22Rv1 (cell line): ENCODE results near the gene NCKAP5.

ENCODE experiments used
- H3K27ac ChIP-seq: fragments of 450-650 bp; 2 replicates; pipeline ENCODE4 v1.5.1; 2017
- ZFX ChIP-seq: fragments of 450-650 bp; IDR thresholded peaks from 2 replicates; pipeline ENCODE4 v1.6.1; 2017; ENCODE audit warnings: antibody characterized with exemption, borderline replicate concordance
- TF ChIP-seq, protein P1 (sequence below): fragments of 450-650 bp; IDR thresholded peaks from 2 replicates; pipeline ENCODE4 v1.5.1; 2017; ENCODE audit warnings: mild to moderate bottlenecking

NCKAP5 gene

DNA sequence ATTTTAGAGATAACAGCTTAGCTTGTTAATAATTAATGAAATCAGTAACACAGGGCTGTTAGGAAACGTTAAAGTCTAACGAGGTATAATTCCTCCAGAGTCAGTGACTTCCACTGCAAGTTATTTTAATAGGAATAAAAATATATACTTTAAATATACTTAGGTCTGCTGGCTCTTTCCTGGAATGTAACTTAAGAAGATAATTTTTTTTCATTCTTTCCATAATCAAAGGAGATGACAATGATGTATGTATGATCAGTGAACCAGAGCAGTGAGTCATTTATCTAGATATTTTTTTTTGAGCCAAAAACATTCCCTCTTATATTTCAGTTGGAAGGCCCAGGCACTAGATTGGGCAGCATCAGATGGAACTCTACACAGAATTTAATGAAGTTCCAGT, 794.1 kb downstream of the NCKAP5 start:
- TF ChIP-seq, protein P1, sequence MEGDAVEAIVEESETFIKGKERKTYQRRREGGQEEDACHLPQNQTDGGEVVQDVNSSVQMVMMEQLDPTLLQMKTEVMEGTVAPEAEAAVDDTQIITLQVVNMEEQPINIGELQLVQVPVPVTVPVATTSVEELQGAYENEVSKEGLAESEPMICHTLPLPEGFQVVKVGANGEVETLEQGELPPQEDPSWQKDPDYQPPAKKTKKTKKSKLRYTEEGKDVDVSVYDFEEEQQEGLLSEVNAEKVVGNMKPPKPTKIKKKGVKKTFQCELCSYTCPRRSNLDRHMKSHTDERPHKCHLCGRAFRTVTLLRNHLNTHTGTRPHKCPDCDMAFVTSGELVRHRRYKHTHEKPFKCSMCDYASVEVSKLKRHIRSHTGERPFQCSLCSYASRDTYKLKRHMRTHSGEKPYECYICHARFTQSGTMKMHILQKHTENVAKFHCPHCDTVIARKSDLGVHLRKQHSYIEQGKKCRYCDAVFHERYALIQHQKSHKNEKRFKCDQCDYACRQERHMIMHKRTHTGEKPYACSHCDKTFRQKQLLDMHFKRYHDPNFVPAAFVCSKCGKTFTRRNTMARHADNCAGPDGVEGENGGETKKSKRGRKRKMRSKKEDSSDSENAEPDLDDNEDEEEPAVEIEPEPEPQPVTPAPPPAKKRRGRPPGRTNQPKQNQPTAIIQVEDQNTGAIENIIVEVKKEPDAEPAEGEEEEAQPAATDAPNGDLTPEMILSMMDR, result no peak
- TF ChIP-seq ZFX, result no peak

DNA sequence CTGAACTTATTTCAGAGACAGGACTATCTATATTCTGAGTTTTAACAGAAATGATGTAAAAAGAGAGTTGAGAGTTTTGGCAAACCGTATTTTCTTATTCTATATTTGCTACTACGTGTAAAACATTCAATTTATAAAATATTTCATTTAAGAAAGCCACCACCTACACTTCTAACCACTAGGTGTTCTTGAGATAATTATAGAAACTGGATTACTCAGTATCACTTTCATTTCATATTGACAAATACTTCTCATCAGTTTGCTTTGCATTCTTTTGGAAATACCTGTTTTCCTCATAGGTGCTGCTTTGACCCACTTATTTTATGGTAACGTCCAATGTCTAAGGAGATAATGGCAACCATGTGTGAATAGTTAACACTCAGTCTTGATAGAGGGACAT, 794.9 kb downstream of the NCKAP5 start:
- TF ChIP-seq ZFX, result no peak
- TF ChIP-seq, protein P1, result no peak
- H3K27ac ChIP-seq, result no peak overlapping the region

More for the DNA sequence above, 794.1 kb downstream of the NCKAP5 start:
- no peak overlapping the region for H3K27ac ChIP-seq

DNA sequence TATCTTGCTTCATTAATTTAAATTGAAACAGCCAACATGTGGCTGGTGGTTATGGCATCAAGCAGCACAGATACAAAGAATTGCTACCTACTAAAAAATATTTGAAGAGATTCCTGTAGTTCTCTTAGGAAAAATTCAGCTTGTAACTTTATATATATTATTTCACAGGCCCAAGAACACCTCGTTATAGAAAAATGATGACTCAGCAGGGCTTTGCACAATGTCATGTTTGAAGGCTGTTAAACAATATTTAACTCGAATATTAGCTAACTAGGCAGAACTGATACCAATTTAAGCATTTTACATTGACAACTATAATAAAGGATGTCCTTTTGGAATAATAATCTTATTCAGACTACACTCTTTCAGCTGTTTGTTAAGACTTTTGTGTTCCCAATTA, 795.9 kb downstream of the NCKAP5 start:
- TF ChIP-seq, protein P1, result no peak
- TF ChIP-seq ZFX, result no peak

DNA sequence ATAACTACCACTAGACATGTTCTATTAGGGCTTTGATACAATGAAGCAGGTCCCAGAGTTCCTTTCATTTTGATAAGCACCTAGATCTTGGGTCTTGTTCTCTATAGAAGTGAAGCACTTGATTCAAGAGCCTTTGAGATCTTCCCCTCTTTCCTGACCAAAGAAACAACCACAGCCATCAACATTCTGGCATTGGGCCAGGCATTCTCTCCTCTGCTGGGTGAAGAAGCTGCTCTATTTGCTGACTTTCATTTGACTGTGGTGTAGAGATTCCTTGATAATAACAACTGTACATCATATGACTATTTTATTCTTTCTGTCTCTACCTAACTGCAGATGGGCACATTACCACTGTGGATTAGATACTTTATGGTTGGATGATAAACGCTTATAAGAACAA, 801.7 kb downstream of the NCKAP5 start:
- no peak overlapping the region for H3K27ac ChIP-seq
- TF ChIP-seq, protein P1, result no peak
- TF ChIP-seq ZFX, result no peak

More for the DNA sequence above, 795.9 kb downstream of the NCKAP5 start:
- H3K27ac ChIP-seq, result no peak overlapping the region

DNA sequence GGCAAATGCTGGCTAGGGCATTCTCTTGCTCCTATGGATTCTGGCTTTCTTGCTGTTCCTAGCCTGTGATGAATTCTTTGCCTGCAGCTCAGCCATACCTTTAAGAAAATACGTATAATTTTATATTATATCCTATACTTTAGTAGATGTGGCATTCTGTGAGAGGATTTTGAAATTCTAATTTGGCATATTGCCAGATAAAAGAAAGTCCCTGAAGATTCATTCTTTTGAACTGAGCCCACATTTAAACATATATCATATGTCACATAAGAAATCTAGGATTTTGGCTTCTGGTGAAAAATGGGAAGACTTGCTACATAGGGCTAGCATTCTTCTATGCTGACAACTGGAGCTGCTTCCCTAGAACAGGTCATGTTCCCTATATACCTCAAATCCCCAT, 806.8 kb downstream of the NCKAP5 start:
- TF ChIP-seq ZFX, result no peak
- TF ChIP-seq, protein P1, result no peak
- H3K27ac ChIP-seq, result no peak overlapping the region

DNA sequence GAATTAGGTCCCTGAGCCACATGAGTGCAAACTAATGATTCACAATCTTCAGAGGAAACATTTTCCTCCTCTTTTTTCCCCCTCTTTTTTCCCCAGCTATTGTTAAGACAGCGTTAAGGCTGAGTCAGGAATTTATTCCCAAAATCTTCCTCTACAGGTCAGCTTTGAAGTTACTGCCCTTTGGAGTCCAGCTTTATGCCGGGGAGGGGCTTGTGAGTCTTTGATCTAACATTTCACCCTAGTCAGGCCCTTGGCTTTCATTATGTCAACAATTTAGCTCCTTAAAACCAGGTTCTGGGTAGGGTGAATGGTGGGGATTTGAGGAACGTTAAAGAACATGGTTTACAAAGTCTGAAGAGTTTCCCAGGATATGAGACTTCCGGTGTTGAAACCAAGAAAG, 807.3 kb downstream of the NCKAP5 start:
- H3K27ac ChIP-seq, result no peak overlapping the region
- TF ChIP-seq, protein P1, result no peak
- no peak for TF ChIP-seq ZFX

DNA sequence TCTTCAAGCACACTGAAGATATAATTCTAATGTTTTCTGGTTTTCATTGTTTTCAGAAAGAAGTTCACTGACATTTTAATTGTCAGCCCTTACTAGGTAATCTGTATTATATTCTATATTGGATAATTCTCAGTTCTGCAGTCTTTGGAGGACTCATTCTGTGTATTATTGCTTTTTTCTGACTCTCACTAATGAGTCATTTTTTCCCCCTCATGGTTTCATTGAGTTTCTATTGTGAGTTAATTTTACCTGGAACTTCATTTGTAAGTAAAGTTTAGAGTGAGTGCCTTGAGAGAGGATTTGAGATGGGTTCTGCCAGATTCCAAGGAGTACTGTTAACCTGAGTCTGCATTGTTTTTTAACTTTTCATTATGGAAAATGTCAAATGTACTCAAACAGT, 807.9 kb downstream of the NCKAP5 start:
- no peak overlapping the region for H3K27ac ChIP-seq
- TF ChIP-seq ZFX, result no peak
- TF ChIP-seq, protein P1, result no peak

DNA sequence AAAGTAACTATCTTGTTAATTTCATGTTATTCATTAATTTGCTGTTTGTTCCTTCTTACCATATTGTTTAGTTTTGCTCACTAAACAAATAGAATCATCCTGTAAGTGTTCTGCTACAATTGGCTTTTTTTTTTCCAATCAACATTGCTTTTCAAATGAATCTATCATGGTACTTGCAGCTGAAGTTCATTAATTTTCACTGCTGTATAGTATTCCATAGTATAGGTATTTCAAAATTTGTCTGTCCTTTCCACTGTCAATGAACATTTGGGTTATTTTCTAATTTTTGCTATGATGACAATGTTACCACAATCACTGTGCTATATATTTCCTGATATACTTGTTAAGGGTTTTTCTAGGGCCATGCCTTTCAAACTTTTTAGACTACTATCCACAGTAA, 809.3 kb downstream of the NCKAP5 start:
- TF ChIP-seq, protein P1, result no peak
- no peak for TF ChIP-seq ZFX
- no peak overlapping the region for H3K27ac ChIP-seq
